ENCODE results near the gene COL4A5.

- TF ChIP-seq CTCF (IDR thresholded peaks at IDR 0.05; ENCODE audit: poor library complexity) (no peak), EZH2phosphoT487 (IDR thresholded peaks at IDR 0.05; ENCODE audit: low read depth, severe bottlenecking, unreplicated experiment) (no peak)
Observed at GRCh38 chrX:108396188-108396891, 43.3 kb upstream of the COL4A5 start.
